ENCODE measurements around the gene TSHZ2.

- TF ChIP-seq CTCF (conservative IDR thresholded peaks at IDR 0.05 in 1 of 2, IDR thresholded peaks at IDR 0.05 in 1 of 2; ENCODE audit: extremely low read depth in 1 of 2, insufficient read depth in 1 of 2, low read depth in 1 of 2, low read length in 2 of 2) (no peak), EZH2 (IDR thresholded peaks at IDR 0.05; ENCODE audit: borderline replicate concordance, low read length) (no peak)
Observed at GRCh38 chr20:53045941-53046340, 73.8 kb downstream of the TSHZ2 start.
